ENCODE results near the gene HCN4.
A peak's percentile ranks its signal among the peaks of the same experiment; 100 is the strongest.

Gene HCN4

DNA sequence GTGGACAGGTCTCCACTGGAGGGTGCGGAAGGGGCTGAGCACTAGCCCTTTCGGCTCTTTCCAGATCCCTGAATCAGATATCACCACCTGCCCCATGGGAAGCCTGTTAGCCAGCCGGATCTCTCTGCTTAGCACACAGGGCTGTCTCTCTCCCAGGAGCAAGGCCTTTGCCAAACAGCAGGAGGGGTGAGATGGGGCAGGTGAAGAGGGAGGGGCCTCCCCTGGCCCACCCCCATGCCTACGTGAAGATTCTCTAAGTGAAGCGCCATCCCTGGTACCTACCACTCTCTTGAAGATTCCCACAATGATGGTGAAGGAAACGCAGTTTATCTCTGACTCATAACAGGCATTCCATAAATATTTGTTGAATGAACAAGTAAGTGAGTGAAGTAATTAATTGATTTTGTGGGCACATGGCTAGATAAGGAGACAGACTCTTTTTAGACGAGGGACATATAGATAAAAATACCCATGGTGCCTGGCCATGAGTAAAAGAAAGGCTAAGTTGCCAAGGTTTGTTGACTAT is 19.6 kb upstream of the HCN4 start:
- H3K4me3 ChIP-seq (ENCODE audit: low read depth, low read length), result no peak overlapping the region
- TF ChIP-seq, protein P1, sequence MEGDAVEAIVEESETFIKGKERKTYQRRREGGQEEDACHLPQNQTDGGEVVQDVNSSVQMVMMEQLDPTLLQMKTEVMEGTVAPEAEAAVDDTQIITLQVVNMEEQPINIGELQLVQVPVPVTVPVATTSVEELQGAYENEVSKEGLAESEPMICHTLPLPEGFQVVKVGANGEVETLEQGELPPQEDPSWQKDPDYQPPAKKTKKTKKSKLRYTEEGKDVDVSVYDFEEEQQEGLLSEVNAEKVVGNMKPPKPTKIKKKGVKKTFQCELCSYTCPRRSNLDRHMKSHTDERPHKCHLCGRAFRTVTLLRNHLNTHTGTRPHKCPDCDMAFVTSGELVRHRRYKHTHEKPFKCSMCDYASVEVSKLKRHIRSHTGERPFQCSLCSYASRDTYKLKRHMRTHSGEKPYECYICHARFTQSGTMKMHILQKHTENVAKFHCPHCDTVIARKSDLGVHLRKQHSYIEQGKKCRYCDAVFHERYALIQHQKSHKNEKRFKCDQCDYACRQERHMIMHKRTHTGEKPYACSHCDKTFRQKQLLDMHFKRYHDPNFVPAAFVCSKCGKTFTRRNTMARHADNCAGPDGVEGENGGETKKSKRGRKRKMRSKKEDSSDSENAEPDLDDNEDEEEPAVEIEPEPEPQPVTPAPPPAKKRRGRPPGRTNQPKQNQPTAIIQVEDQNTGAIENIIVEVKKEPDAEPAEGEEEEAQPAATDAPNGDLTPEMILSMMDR (conservative IDR thresholded peaks at IDR 0.05; ENCODE audit: low read depth, low read length), result no peak
- DNase-seq (ENCODE audit: low read depth), result peak; percentile 68

GRCh38 chr15:73387507-73388255 is 18.9 kb upstream of the HCN4 start:
- TF ChIP-seq, protein P1 (conservative IDR thresholded peaks at IDR 0.05; ENCODE audit: low read depth, low read length), result no peak
- H3K4me3 ChIP-seq (ENCODE audit: low read depth, low read length), result no peak overlapping the region
- peak; percentile 71 for DNase-seq (ENCODE audit: low read depth)

GRCh38 chr15:73386886-73387506 is 18.2 kb upstream of the HCN4 start:
- no peak overlapping the region for H3K4me3 ChIP-seq (ENCODE audit: low read depth, low read length)
- DNase-seq (ENCODE audit: low read depth), result no peak
- TF ChIP-seq, protein P1 (conservative IDR thresholded peaks at IDR 0.05; ENCODE audit: low read depth, low read length), result no peak

DNA sequence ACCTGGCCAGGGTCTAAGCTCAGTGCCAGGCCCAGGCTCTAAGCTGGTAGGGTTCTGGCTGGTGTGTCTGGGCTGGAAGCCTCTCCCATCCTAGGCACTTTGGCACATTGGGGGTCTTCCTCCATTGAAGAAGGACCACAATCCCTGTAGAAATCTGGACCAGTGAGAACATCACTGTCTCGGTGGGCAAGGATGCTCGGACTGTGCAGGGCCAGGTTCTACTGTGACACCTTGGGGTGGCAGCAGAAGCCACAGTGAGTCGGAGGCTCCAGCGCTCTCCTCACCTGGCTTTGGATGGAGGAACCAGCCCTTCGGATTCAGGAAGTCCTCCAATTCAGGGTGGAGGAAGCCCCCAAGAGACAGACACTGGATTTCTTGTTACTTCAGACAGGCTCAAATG is 17.5 kb upstream of the HCN4 start:
- TF ChIP-seq, protein P1 (conservative IDR thresholded peaks at IDR 0.05; ENCODE audit: low read depth, low read length), result no peak
- DNase-seq (ENCODE audit: low read depth), result no peak
- H3K4me3 ChIP-seq (ENCODE audit: low read depth, low read length), result no peak overlapping the region

DNA sequence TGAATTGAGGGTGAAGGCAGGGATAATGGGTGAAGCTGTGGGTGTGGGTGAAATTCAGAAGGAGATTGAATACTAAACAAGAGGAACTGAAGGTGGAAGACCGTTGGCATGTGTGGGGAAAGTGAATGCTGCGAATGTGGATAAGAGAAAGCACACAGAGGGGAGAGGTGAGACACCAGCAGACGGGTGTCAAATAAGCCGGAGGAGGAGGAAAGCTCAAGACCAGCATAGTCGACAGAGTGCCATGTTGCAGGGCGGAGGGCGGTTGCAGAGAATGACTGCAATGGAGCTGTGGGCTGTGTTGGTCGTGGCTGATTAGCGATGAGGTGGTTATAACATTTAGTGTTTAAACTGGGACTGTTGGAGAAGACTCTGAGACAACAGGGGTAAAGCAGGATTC is 16.4 kb upstream of the HCN4 start:
- TF ChIP-seq, protein P1 (conservative IDR thresholded peaks at IDR 0.05; ENCODE audit: low read depth, low read length), result no peak
- H3K4me3 ChIP-seq (ENCODE audit: low read depth, low read length), result no peak overlapping the region
- DNase-seq (ENCODE audit: low read depth), result no peak

GRCh38 chr15:73383310-73384189 is 14.8 kb upstream of the HCN4 start:
- no peak for DNase-seq (ENCODE audit: low read depth)
- no peak overlapping the region for H3K4me3 ChIP-seq (ENCODE audit: low read depth, low read length)
- TF ChIP-seq, protein P1 (conservative IDR thresholded peaks at IDR 0.05; ENCODE audit: low read depth, low read length), result no peak

All from choroid plexus epithelial cell (primary cell).